HepG2 (cell line): ENCODE data around the gene ARHGEF6. TPM values are rescaled to one million over a fixed set of nuclear protein-coding genes. Genes with fewer than 3 reads are reported as not detected.

ENCODE experiments used
- ATAC-seq: fragments of 200-7000 bp; cut with Tn5 transposase; 3 replicates; pipeline ENCODE4 v1.9.1; 2020; ENCODE audit warnings: mild to moderate bottlenecking, moderate library complexity
- BruUV-seq: library from RNA; stranded (reverse); fragments of 400-500 nt; replicated peaks from 2 replicates; lab custom pipeline; 2021; lab: Mats Ljungman, UMichigan
- CTCF ChIA-PET: fragments of 300-600 bp; formaldehyde crosslinking; extraction: SDS; loops from one replicate; lab custom pipeline; 2021; ENCODE audit warnings: low total read pairs, inconsistent platforms, low intra/inter-chr PET ratio; lab: Yijun Ruan, JAX
- POLR2A ChIA-PET: fragments of 350-600 bp; sonication (Branson Sonifier 250); formaldehyde crosslinking; loops from one replicate; lab custom pipeline; 2020; ENCODE audit warnings: antibody characterized with exemption, inconsistent platforms; lab: Yijun Ruan, JAX
- DNase-seq: peaks from one replicate; pipeline ENCODE4 v3.0.0-alpha.2; 2015; ENCODE audit warnings: low spot score
- FAIRE-seq: peaks from 3 replicates; lab custom pipeline; 2011; peaks lifted over from hg19 to GRCh38; lab: Jason Lieb, UNC
- H2AFZ ChIP-seq: one replicate; pipeline ENCODE4 v1.6.1; 2011; ENCODE audit warnings: low read length, inconsistent platforms
- H3K27ac ChIP-seq: fragments of 300-600 bp; 3 replicates; pipeline ENCODE4 v1.8.0; 2011; ENCODE audit warnings: mixed run types, mild to moderate bottlenecking, mixed read lengths, low read length, inconsistent platforms; ENCODE audit not compliant: insufficient read depth; ENCODE audit errors: extremely low read length
- H3K27me3 ChIP-seq, 2 experiments: fragments of 200-600 bp in 1 of 2; 2 replicates in 1 of 2; 3 replicates in 1 of 2; pipeline versions ENCODE4 v1.6.0 to v1.8.0; 2011; ENCODE audit warnings: low read length in 2 of 2, mild to moderate bottlenecking in 2 of 2, moderate library complexity in 2 of 2, inconsistent platforms in 1 of 2; ENCODE audit not compliant: insufficient read depth in 2 of 2, control insufficient read depth in 1 of 2
- H3K36me3 ChIP-seq, 2 experiments: fragments of 200-600 bp in 1 of 2; replicated peaks in 1 of 2; 2 replicates in 1 of 2; 3 replicates in 1 of 2; pipeline versions ENCODE4 v1.5.1 to v1.8.0; 2011; ENCODE audit warnings: low read length in 2 of 2, inconsistent platforms in 1 of 2; ENCODE audit not compliant: insufficient read depth in 2 of 2, control insufficient read depth in 1 of 2
- H3K4me1 ChIP-seq: 2 replicates; pipeline ENCODE4 v1.5.1; 2012; ENCODE audit warnings: low read length, inconsistent platforms; ENCODE audit not compliant: insufficient read depth
- H3K4me2 ChIP-seq: 2 replicates; pipeline ENCODE4 v1.6.0; 2011; ENCODE audit warnings: low read depth, low read length, inconsistent platforms
- H3K4me3 ChIP-seq, 3 experiments: fragments of 200-600 bp in 1 of 3; sonication (generic), shearing (Covaris generic) in 1 of 3; replicated peaks in 1 of 3; 2 replicates each; pipeline ENCODE4 v1.5.1; 2011 to 2016; ENCODE audit warnings: low read length in 3 of 3, inconsistent platforms in 2 of 3, low read depth in 2 of 3, mild to moderate bottlenecking in 2 of 3, control low read depth in 1 of 3, mixed read lengths in 1 of 3; ENCODE audit not compliant: insufficient read depth in 1 of 3
- H3K79me2 ChIP-seq: one replicate; pipeline ENCODE4 v1.6.1; 2011; ENCODE audit warnings: low read length, inconsistent platforms; ENCODE audit not compliant: insufficient read depth
- H3K9ac ChIP-seq: 2 replicates; pipeline ENCODE4 v1.6.0; 2011; ENCODE audit warnings: mild to moderate bottlenecking, low read depth, low read length, inconsistent platforms; ENCODE audit not compliant: insufficient read depth
- H3K9me3 ChIP-seq: 2 replicates; pipeline ENCODE4 v1.5.1; 2012; ENCODE audit warnings: mild to moderate bottlenecking, low read length
- H4K20me1 ChIP-seq: 2 replicates; pipeline ENCODE4 v1.6.0; 2011; ENCODE audit warnings: inconsistent platforms, mild to moderate bottlenecking, low read length, moderate library complexity; ENCODE audit not compliant: insufficient read depth
- GPN1 ChIP-seq: sonication (generic); formaldehyde crosslinking; IDR thresholded peaks from 2 replicates; pipeline ENCODE4 v1.5.1; 2020; ENCODE audit warnings: missing genetic modification reagents, borderline replicate concordance
- IRF2 ChIP-seq: IDR thresholded peaks from 2 replicates; pipeline ENCODE4 v1.6.1; 2018; ENCODE audit warnings: missing genetic modification reagents, missing compliant biosample characterization
- KDM5A ChIP-seq: fragments of 200-600 bp; sonication (generic); IDR thresholded peaks from 2 replicates; pipeline ENCODE4 v1.7.0; 2018; ENCODE audit warnings: antibody characterized with exemption, mild to moderate bottlenecking, low read length, borderline replicate concordance
- ZNF138 ChIP-seq: sonication (generic); formaldehyde crosslinking; IDR thresholded peaks from 2 replicates; pipeline ENCODE4 v1.5.0; 2020; ENCODE audit warnings: mild to moderate bottlenecking, low read depth, missing genetic modification reagents
- WGBS: methylation state at CpG from one replicate; pipeline ENCODE4 v1.1.6; 2017; ENCODE audit warnings: low lambda C conversion rate; 5-methylcytosine and 5-hydroxymethylcytosine counted together
- in situ Hi-C: cut with HindIII; loops from 2 replicates; pipeline ENCODE4 v1.10.0; 2017; ENCODE audit warnings: low pct_unique_long_range_greater_than_20kb; ENCODE audit not compliant: extremely low pct_ligation_motif_present
- intact Hi-C: fragments of 100-400 bp; cut with micrococcal nuclease; formaldehyde crosslinking; loops from one replicate; pipeline ENCODE4 v1.10.0; 2022; ENCODE audit not compliant: unreplicated experiment
- polyA plus RNA-seq, 8 experiments: library from polyadenylated mRNA; depleted of rRNA in 3 of 8; stranded (reverse) in 7 of 8; unstranded in 1 of 8; fragments of >200 nt; fragmentation: Illumina TruSeq in 4 of 8; extraction: Trizol in 4 of 8; gene quantifications; 2 replicates each; pipeline versions ENCODE4 v1.2.1 to v1.2.3, GENCODE V29; 2011 to 2016; ENCODE audit warnings: low read depth in 4 of 8, missing spikeins in 1 of 8, mixed read lengths in 1 of 8; ENCODE audit not compliant: insufficient read depth in 1 of 8
- total RNA-seq, 5 experiments: library from RNA; depleted of rRNA; stranded (reverse); fragments of >200 nt; fragmentation: Illumina TruSeq; extraction: Trizol; gene quantifications; 2 replicates each; pipeline ENCODE4 v1.2.3, GENCODE V29; 2016; ENCODE audit warnings: low read depth in 1 of 5
- TF ChIP-seq, protein P1 (sequence below): sonication (generic); formaldehyde crosslinking; IDR thresholded peaks from 2 replicates; pipeline ENCODE4 v1.8.1; 2023; ENCODE audit warnings: mild to moderate bottlenecking, moderate library complexity, missing genetic modification reagents
- TF ChIP-seq, protein P2 (sequence below): sonication (generic); formaldehyde crosslinking; IDR thresholded peaks from 2 replicates; pipeline ENCODE4 v1.5.0; 2020; ENCODE audit warnings: mild to moderate bottlenecking, missing genetic modification reagents, borderline replicate concordance

The ARHGEF6 gene
- total and polyA plus RNA-seq, 2 of the 13 experiments (the other 11 are each of a cell fraction or from before 2014, with no cell fraction given): 0.03 TPM; not detected in 1

DNA sequence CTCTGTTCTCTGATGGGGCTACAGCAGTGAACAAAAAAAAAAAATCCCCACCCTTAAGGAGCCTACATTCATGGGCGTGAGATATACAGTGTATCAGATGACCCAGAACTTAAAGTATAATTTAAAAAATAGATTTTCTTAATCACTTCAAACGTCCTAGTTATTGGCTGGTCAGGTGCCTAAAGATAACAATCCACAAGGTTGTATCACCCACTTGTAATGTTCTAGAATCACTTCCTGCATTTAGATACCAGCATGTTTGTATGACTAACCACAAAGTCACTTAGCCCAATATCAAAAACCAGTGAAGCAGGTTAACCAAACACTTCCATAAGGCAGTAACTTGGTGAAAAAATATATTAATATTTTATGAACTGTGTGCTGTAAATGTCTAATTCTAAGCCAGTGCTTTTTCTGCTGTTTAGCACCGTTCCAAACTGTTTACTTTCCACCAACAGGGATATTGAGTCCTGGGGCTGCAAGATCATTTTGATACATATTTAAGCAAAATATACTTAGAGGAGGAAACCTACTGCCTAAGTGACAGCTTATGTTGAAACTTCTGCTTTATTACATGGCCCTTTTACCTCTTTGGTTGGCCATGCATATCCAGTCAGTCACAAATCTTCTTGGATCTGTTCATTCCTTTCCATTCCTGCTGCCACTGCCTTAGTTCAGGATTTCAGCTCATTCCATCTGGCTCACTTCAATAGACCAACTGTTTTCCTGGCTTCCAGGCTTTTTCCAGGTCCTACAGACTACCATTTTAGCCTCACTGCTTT lies 89.5 kb downstream of the ARHGEF6 start:
- H3K36me3 ChIP-seq: no peaks in the 10 kb centered on the region
- no peak for FAIRE-seq
- H4K20me1 ChIP-seq: no peaks in the 10 kb centered on the region
- H3K4me1 ChIP-seq: no peaks in the 10 kb centered on the region
- ATAC-seq: no peak
- 0% methylated on average over 3 of the region's 3 CpGs for WGBS
- no peaks in the 10 kb centered on the region for H3K9me3 ChIP-seq
- no peak overlapping the region for H3K27ac ChIP-seq
- H3K4me2 ChIP-seq: no peak overlapping the region
- DNase-seq: no peak
- no TSS peak for BruUV-seq
- H3K9ac ChIP-seq: no peak overlapping the region
- no peaks in the 10 kb centered on the region for H3K79me2 ChIP-seq
- H2AFZ ChIP-seq: no peak overlapping the region
- H3K27me3 ChIP-seq: no peaks in the 10 kb centered on the region
- in situ Hi-C loops (no loop called here), intact Hi-C loops (no loop called here)
- no peak overlapping the region for H3K4me3 ChIP-seq
- POLR2A ChIA-PET: no interaction called here
- CTCF ChIA-PET: no interaction called here
- TF ChIP-seq, protein P1, sequence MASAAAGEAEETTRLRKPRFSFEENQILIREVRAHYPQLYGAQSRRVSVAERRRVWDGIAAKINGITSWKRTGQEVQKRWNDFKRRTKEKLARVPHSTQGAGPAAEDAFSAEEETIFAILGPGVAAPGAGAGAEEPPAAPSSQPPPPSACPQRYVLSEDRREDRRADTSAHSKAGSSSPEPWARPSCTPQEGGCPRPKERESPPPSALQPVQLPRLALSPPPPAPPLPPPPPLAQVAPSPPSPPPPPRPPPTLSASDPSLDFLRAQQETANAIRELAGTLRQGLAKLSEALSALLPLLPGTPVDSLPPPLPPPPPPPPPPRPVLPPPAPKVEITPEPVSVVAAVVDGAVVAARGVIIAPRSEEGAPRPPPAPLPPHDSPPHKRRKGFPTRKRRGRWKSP (CRISPR knock-in tag): no peak
- TF ChIP-seq KDM5A: no peak
- no peak for TF ChIP-seq IRF2 (CRISPR knock-in tag)
- TF ChIP-seq ZNF138 (CRISPR knock-in tag): no peak
- TF ChIP-seq GPN1 (CRISPR knock-in tag): no peak
- TF ChIP-seq, protein P2, sequence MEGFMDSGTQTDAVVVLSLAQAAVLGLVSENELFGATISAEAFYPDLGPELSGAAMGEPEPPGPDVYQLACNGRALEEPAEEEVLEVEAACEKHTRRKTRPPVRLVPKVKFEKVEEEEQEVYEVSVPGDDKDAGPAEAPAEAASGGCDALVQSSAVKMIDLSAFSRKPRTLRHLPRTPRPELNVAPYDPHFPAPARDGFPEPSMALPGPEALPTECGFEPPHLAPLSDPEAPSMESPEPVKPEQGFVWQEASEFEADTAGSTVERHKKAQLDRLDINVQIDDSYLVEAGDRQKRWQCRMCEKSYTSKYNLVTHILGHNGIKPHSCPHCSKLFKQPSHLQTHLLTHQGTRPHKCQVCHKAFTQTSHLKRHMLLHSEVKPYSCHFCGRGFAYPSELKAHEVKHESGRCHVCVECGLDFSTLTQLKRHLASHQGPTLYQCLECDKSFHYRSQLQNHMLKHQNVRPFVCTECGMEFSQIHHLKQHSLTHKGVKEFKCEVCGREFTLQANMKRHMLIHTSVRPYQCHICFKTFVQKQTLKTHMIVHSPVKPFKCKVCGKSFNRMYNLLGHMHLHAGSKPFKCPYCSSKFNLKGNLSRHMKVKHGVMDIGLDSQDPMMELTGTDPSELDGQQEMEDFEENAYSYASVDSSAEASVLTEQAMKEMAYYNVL (CRISPR knock-in tag): no peak
